ENCODE measurements around the gene OR7C1.
"Not testable (repeated sequence)": the region's sequence is repeated elsewhere in the genome, so short reads cannot be mapped to it uniquely, and the experiment has no call there.

Gene OR7C1

GRCh38 chr19:14768001-14768400 lies 67.0 kb downstream of the OR7C1 start:
- DNase-seq (ENCODE audit: low read depth in 2 of 3, low spot score in 1 of 3) = no peak

GRCh38 chr19:14767466-14767971 lies 67.5 kb downstream of the OR7C1 start:
- no peak for DNase-seq (ENCODE audit: low read depth in 2 of 3, low spot score in 1 of 3)

- DNase-seq (ENCODE audit: low read depth in 2 of 3, low spot score in 1 of 3) = not testable (repeated sequence)
These were observed 69.1 kb downstream of the OR7C1 start for GRCh38 chr19:14765841-14766240.

- not testable (repeated sequence) for DNase-seq (ENCODE audit: low read depth in 2 of 3, low spot score in 1 of 3)
These were observed 69.6 kb downstream of the OR7C1 start for GRCh38 chr19:14765403-14765802.

- DNase-seq (ENCODE audit: low read depth in 2 of 3, low spot score in 1 of 3) = no peak
These were observed 70.6 kb downstream of the OR7C1 start for GRCh38 chr19:14764401-14764800.

- DNase-seq (ENCODE audit: low read depth in 2 of 3, low spot score in 1 of 3) = no peak
These were observed 71.4 kb downstream of the OR7C1 start for GRCh38 chr19:14763497-14764145.

- DNase-seq (ENCODE audit: low read depth in 2 of 3, low spot score in 1 of 3) = no peak
These were observed 72.9 kb downstream of the OR7C1 start for GRCh38 chr19:14762111-14762510.

GRCh38 chr19:14761607-14762006 lies 73.4 kb downstream of the OR7C1 start:
- no peak for DNase-seq (ENCODE audit: low read depth in 2 of 3, low spot score in 1 of 3)

GRCh38 chr19:14758816-14759215 lies 76.2 kb downstream of the OR7C1 start:
- DNase-seq (ENCODE audit: low read depth in 2 of 3, low spot score in 1 of 3) = no peak

- DNase-seq (ENCODE audit: low read depth in 2 of 3, low spot score in 1 of 3) = no peak
These were observed 86.4 kb downstream of the OR7C1 start for GRCh38 chr19:14748601-14749000.
